HepG2 (cell line): ENCODE data around the gene STYXL1. TPM values are rescaled to one million over a fixed set of nuclear protein-coding genes. Genes with fewer than 3 reads are reported as not detected.

Experiments
- ATAC-seq: fragments of 200-7000 bp; cut with Tn5 transposase; 3 replicates; pipeline ENCODE4 v1.9.1; 2020; ENCODE audit warnings: mild to moderate bottlenecking, moderate library complexity
- BruUV-seq: library from RNA; stranded (reverse); fragments of 400-500 nt; replicated peaks from 2 replicates; lab custom pipeline; 2021; lab: Mats Ljungman, UMichigan
- CTCF ChIA-PET: fragments of 300-600 bp; formaldehyde crosslinking; extraction: SDS; loops from one replicate; lab custom pipeline; 2021; ENCODE audit warnings: low total read pairs, inconsistent platforms, low intra/inter-chr PET ratio; lab: Yijun Ruan, JAX
- POLR2A ChIA-PET: fragments of 350-600 bp; sonication (Branson Sonifier 250); formaldehyde crosslinking; loops from one replicate; lab custom pipeline; 2020; ENCODE audit warnings: antibody characterized with exemption, inconsistent platforms; lab: Yijun Ruan, JAX
- DNase-seq: peaks from one replicate; pipeline ENCODE4 v3.0.0-alpha.2; 2015; ENCODE audit warnings: low spot score
- FAIRE-seq: peaks from 3 replicates; lab custom pipeline; 2011; peaks lifted over from hg19 to GRCh38; lab: Jason Lieb, UNC
- H2AFZ ChIP-seq: one replicate; pipeline ENCODE4 v1.6.1; 2011; ENCODE audit warnings: low read length, inconsistent platforms
- H3K27ac ChIP-seq: fragments of 300-600 bp; 3 replicates; pipeline ENCODE4 v1.8.0; 2011; ENCODE audit warnings: mixed run types, mild to moderate bottlenecking, mixed read lengths, low read length, inconsistent platforms; ENCODE audit not compliant: insufficient read depth; ENCODE audit errors: extremely low read length
- H3K27me3 ChIP-seq, 2 experiments: fragments of 200-600 bp in 1 of 2; 2 replicates in 1 of 2; 3 replicates in 1 of 2; pipeline versions ENCODE4 v1.6.0 to v1.8.0; 2011; ENCODE audit warnings: low read length in 2 of 2, mild to moderate bottlenecking in 2 of 2, moderate library complexity in 2 of 2, inconsistent platforms in 1 of 2; ENCODE audit not compliant: insufficient read depth in 2 of 2, control insufficient read depth in 1 of 2
- H3K36me3 ChIP-seq, 2 experiments: fragments of 200-600 bp in 1 of 2; replicated peaks in 1 of 2; 2 replicates in 1 of 2; 3 replicates in 1 of 2; pipeline versions ENCODE4 v1.5.1 to v1.8.0; 2011; ENCODE audit warnings: low read length in 2 of 2, inconsistent platforms in 1 of 2; ENCODE audit not compliant: insufficient read depth in 2 of 2, control insufficient read depth in 1 of 2
- H3K4me1 ChIP-seq: 2 replicates; pipeline ENCODE4 v1.5.1; 2012; ENCODE audit warnings: low read length, inconsistent platforms; ENCODE audit not compliant: insufficient read depth
- H3K4me2 ChIP-seq: 2 replicates; pipeline ENCODE4 v1.6.0; 2011; ENCODE audit warnings: low read depth, low read length, inconsistent platforms
- H3K4me3 ChIP-seq, 3 experiments: fragments of 200-600 bp in 1 of 3; sonication (generic), shearing (Covaris generic) in 1 of 3; replicated peaks in 1 of 3; 2 replicates each; pipeline ENCODE4 v1.5.1; 2011 to 2016; ENCODE audit warnings: low read length in 3 of 3, inconsistent platforms in 2 of 3, low read depth in 2 of 3, mild to moderate bottlenecking in 2 of 3, control low read depth in 1 of 3, mixed read lengths in 1 of 3; ENCODE audit not compliant: insufficient read depth in 1 of 3
- H3K79me2 ChIP-seq: one replicate; pipeline ENCODE4 v1.6.1; 2011; ENCODE audit warnings: low read length, inconsistent platforms; ENCODE audit not compliant: insufficient read depth
- H3K9ac ChIP-seq: 2 replicates; pipeline ENCODE4 v1.6.0; 2011; ENCODE audit warnings: mild to moderate bottlenecking, low read depth, low read length, inconsistent platforms; ENCODE audit not compliant: insufficient read depth
- H3K9me3 ChIP-seq: 2 replicates; pipeline ENCODE4 v1.5.1; 2012; ENCODE audit warnings: mild to moderate bottlenecking, low read length
- H4K20me1 ChIP-seq: 2 replicates; pipeline ENCODE4 v1.6.0; 2011; ENCODE audit warnings: inconsistent platforms, mild to moderate bottlenecking, low read length, moderate library complexity; ENCODE audit not compliant: insufficient read depth
- AGO2 ChIP-seq: fragments of 200-400 bp; formaldehyde crosslinking; optimal IDR thresholded peaks from 2 replicates; pipeline ENCODE3; 2017; ENCODE audit warnings: mild to moderate bottlenecking, low read depth, low read length, moderate library complexity
- FOXK2 ChIP-seq: fragments of 450-650 bp; IDR thresholded peaks from 2 replicates; pipeline ENCODE4 v1.6.1; 2016
- NFIB ChIP-seq: sonication (generic); formaldehyde crosslinking; IDR thresholded peaks from 2 replicates; pipeline ENCODE4 v1.9.0; 2021; ENCODE audit warnings: missing genetic modification reagents, mild to moderate bottlenecking, borderline replicate concordance
- RBFOX2 ChIP-seq: fragments of 200-400 bp; formaldehyde crosslinking; IDR thresholded peaks from 2 replicates; pipeline ENCODE4 v1.6.1; 2017; ENCODE audit warnings: low read depth, mild to moderate bottlenecking, low read length
- ZNF335 ChIP-seq: sonication (generic); formaldehyde crosslinking; IDR thresholded peaks from 2 replicates; pipeline ENCODE4 v1.4.0; 2020; ENCODE audit warnings: missing genetic modification reagents
- WGBS: methylation state at CpG from one replicate; pipeline ENCODE4 v1.1.6; 2017; ENCODE audit warnings: low lambda C conversion rate; 5-methylcytosine and 5-hydroxymethylcytosine counted together
- in situ Hi-C: cut with HindIII; loops from 2 replicates; pipeline ENCODE4 v1.10.0; 2017; ENCODE audit warnings: low pct_unique_long_range_greater_than_20kb; ENCODE audit not compliant: extremely low pct_ligation_motif_present
- intact Hi-C: fragments of 100-400 bp; cut with micrococcal nuclease; formaldehyde crosslinking; loops from one replicate; pipeline ENCODE4 v1.10.0; 2022; ENCODE audit not compliant: unreplicated experiment
- polyA plus RNA-seq, 8 experiments: library from polyadenylated mRNA; depleted of rRNA in 3 of 8; stranded (reverse) in 7 of 8; unstranded in 1 of 8; fragments of >200 nt; fragmentation: Illumina TruSeq in 4 of 8; extraction: Trizol in 4 of 8; gene quantifications; 2 replicates each; pipeline versions ENCODE4 v1.2.1 to v1.2.3, GENCODE V29; 2011 to 2016; ENCODE audit warnings: low read depth in 4 of 8, missing spikeins in 1 of 8, mixed read lengths in 1 of 8; ENCODE audit not compliant: insufficient read depth in 1 of 8
- total RNA-seq, 5 experiments: library from RNA; depleted of rRNA; stranded (reverse); fragments of >200 nt; fragmentation: Illumina TruSeq; extraction: Trizol; gene quantifications; 2 replicates each; pipeline ENCODE4 v1.2.3, GENCODE V29; 2016; ENCODE audit warnings: low read depth in 1 of 5
- TF ChIP-seq, protein P1 (sequence below): sonication (generic); formaldehyde crosslinking; IDR thresholded peaks from 2 replicates; pipeline ENCODE4 v1.5.1; 2020; ENCODE audit warnings: mild to moderate bottlenecking, missing genetic modification reagents, moderate library complexity

STYXL1 gene
- total and polyA plus RNA-seq, 2 of the 13 experiments (the other 11 are each of a cell fraction or from before 2014, with no cell fraction given) = 23.9 to 38.3 TPM

DNA sequence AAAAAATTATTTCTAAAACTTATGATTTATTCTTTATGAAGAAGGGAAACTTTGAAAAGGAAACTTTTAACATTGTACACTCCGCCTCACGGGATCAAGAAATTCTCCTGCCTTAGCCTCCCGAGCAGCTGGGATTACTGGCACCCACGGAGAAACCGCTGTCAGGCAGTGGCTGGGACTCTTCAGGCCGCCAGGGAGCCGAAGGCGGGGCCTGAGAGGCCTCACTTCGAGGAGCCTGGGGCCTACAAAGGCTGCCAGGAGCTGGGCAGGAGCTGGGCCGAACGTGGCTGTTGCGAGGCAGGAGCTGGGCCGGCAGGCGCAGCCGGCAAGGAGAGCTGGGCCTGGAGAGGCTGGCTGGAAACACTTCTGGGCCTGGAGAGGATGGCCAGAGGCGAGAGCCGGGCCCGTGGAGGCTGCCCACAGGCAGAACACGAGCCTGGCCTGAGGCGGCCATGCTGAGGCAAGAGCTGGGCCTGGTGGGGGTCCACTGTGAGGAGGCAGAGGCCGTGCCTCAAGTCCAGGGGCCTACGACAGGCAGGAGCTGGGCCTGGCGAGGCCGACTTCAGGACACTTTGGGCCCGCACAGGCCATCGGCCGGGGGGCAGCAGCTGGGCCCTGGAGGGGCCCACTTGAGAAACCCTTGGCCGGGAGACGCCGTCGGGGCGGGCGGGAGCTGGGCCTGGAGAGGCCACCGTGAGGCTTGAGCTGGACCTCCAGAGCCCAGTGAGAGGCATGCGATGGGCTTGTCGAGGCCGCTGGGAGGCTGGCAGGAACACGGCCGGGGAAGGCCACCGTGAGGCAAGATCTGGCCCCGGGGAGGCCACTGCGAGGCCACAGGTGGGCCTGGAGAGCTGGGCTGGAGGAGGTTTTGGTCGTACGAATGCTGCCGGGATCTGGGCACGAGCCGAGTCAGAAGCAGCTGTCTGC, 23.8 kb upstream of the STYXL1 start:
- H3K27ac ChIP-seq = no peak overlapping the region
- ATAC-seq = no peak
- peaks cover 34 to 42% of the 10 kb centered on the region in 2 experiments; a peak in 4 of 5 replicates for H3K36me3 ChIP-seq
- no peak overlapping the region for H2AFZ ChIP-seq
- H3K27me3 ChIP-seq = no peaks in the 10 kb centered on the region
- H3K4me2 ChIP-seq = no peak overlapping the region
- no peak for FAIRE-seq
- TF ChIP-seq NFIB (CRISPR knock-in tag) (0 out of 2 replicates have a peak, but pooled peaks have one; percentile 26), RBFOX2 (peak; percentile 58; the same call in 1 of the 2 replicates), FOXK2 (no peak), ZNF335 (CRISPR knock-in tag) (no peak), AGO2 (peak; percentile 61)
- TF ChIP-seq, protein P1, sequence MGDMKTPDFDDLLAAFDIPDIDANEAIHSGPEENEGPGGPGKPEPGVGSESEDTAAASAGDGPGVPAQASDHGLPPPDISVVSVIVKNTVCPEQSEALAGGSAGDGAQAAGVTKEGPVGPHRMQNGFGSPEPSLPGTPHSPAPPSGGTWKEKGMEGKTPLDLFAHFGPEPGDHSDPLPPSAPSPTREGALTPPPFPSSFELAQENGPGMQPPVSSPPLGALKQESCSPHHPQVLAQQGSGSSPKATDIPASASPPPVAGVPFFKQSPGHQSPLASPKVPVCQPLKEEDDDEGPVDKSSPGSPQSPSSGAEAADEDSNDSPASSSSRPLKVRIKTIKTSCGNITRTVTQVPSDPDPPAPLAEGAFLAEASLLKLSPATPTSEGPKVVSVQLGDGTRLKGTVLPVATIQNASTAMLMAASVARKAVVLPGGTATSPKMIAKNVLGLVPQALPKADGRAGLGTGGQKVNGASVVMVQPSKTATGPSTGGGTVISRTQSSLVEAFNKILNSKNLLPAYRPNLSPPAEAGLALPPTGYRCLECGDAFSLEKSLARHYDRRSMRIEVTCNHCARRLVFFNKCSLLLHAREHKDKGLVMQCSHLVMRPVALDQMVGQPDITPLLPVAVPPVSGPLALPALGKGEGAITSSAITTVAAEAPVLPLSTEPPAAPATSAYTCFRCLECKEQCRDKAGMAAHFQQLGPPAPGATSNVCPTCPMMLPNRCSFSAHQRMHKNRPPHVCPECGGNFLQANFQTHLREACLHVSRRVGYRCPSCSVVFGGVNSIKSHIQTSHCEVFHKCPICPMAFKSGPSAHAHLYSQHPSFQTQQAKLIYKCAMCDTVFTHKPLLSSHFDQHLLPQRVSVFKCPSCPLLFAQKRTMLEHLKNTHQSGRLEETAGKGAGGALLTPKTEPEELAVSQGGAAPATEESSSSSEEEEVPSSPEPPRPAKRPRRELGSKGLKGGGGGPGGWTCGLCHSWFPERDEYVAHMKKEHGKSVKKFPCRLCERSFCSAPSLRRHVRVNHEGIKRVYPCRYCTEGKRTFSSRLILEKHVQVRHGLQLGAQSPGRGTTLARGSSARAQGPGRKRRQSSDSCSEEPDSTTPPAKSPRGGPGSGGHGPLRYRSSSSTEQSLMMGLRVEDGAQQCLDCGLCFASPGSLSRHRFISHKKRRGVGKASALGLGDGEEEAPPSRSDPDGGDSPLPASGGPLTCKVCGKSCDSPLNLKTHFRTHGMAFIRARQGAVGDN (CRISPR knock-in tag) = peak; percentile 24
- CTCF ChIA-PET = no interaction called here
- WGBS = 94% methylated on average over 42 of the region's 47 CpGs
- POLR2A ChIA-PET = no interaction called here
- H3K4me3 ChIP-seq = no peak overlapping the region
- no peaks in the 10 kb centered on the region for H3K9me3 ChIP-seq
- H3K9ac ChIP-seq = no peak overlapping the region
- H3K79me2 ChIP-seq = no peaks in the 10 kb centered on the region
- H4K20me1 ChIP-seq = no peaks in the 10 kb centered on the region; the same call in 1 of the 2 replicates
- no TSS peak for BruUV-seq
- DNase-seq = no peak
- peaks cover 14% of the 10 kb centered on the region for H3K4me1 ChIP-seq
- in situ Hi-C loops (no loop called here), intact Hi-C loops (no loop called here)
